ENCODE measurements around the gene LARP4B. TPM values are rescaled to one million over a fixed set of nuclear protein-coding genes. Genes with fewer than 3 reads are reported as not detected.

LARP4B gene
- polyA plus RNA-seq, 1 donor from 2014 or later: 14.2 TPM

GRCh38 chr10:824946-825345, 106.6 kb downstream of the LARP4B start:
- Histone ChIP-seq H3K9me3 (ENCODE audit: low read length) (no peaks in the 10 kb centered on the region), H3K79me2 (replicated peaks; ENCODE audit: insufficient read depth, low read length) (no peaks in the 10 kb centered on the region), H2AFZ (ENCODE audit: low read depth, low read length) (no peak overlapping the region), H3F3A (ENCODE audit: insufficient read depth, low read length, poor library complexity, severe bottlenecking) (no peaks in the 10 kb centered on the region), H4K20me1 (ENCODE audit: insufficient read depth) (no peaks in the 10 kb centered on the region), H3K27me3 (ENCODE audit: insufficient read depth, low read depth, low read length) (no peaks in the 10 kb centered on the region), H3K36me3 (ENCODE audit: insufficient read depth, low read length) (peaks cover 15% of the 10 kb centered on the region), H3K9me2 (ENCODE audit: insufficient read depth, low read length) (no peaks in the 10 kb centered on the region), H3K9ac (ENCODE audit: low read length) (no peak overlapping the region), H3K4me3 (ENCODE audit: low read length) (no peak overlapping the region), H3K27ac (ENCODE audit: low read length) (no peak overlapping the region), H3K4me2 (ENCODE audit: low read length) (no peak overlapping the region)
- no peak for TF ChIP-seq EP300 (conservative IDR thresholded peaks at IDR 0.05; ENCODE audit: poor library complexity, severe bottlenecking)
- no peak for TF ChIP-seq TAF1 (IDR thresholded peaks at IDR 0.05; ENCODE audit: low read depth)
- no peak for TF ChIP-seq MXI1 (conservative IDR thresholded peaks at IDR 0.05; ENCODE audit: poor library complexity, severe bottlenecking)
- no peak for TF ChIP-seq REST (IDR thresholded peaks at IDR 0.05; ENCODE audit: borderline replicate concordance)
- TF ChIP-seq EZH2 (IDR thresholded peaks at IDR 0.05; ENCODE audit: borderline replicate concordance, insufficient read depth, low read length, poor library complexity, severe bottlenecking): no peak
- no peak for TF ChIP-seq POLR2AphosphoS5 (IDR thresholded peaks at IDR 0.05)
- TF ChIP-seq RAD21 (conservative IDR thresholded peaks at IDR 0.05): no peak
- TF ChIP-seq SMC3 (conservative IDR thresholded peaks at IDR 0.05; ENCODE audit: poor library complexity): no peak
- TF ChIP-seq CTCF (IDR thresholded peaks at IDR 0.05; ENCODE audit: poor library complexity, severe bottlenecking): no peak

GRCh38 chr10:824497-824896, 107.0 kb downstream of the LARP4B start:
- Histone ChIP-seq H3K4me2 (ENCODE audit: low read length) (no peak overlapping the region), H3F3A (ENCODE audit: insufficient read depth, low read length, poor library complexity, severe bottlenecking) (no peaks in the 10 kb centered on the region), H3K27ac (ENCODE audit: low read length) (no peak overlapping the region), H3K9ac (ENCODE audit: low read length) (no peak overlapping the region), H3K4me3 (ENCODE audit: low read length) (no peak overlapping the region), H3K9me3 (ENCODE audit: low read length) (no peaks in the 10 kb centered on the region), H3K27me3 (ENCODE audit: insufficient read depth, low read depth, low read length) (no peaks in the 10 kb centered on the region), H4K20me1 (ENCODE audit: insufficient read depth) (no peaks in the 10 kb centered on the region), H2AFZ (ENCODE audit: low read depth, low read length) (no peak overlapping the region), H3K9me2 (ENCODE audit: insufficient read depth, low read length) (no peaks in the 10 kb centered on the region), H3K36me3 (ENCODE audit: insufficient read depth, low read length) (peaks cover 15% of the 10 kb centered on the region), H3K79me2 (replicated peaks; ENCODE audit: insufficient read depth, low read length) (no peaks in the 10 kb centered on the region)
- TF ChIP-seq CTCF (IDR thresholded peaks at IDR 0.05; ENCODE audit: poor library complexity, severe bottlenecking) (no peak), RAD21 (conservative IDR thresholded peaks at IDR 0.05) (no peak), EP300 (conservative IDR thresholded peaks at IDR 0.05; ENCODE audit: poor library complexity, severe bottlenecking) (no peak), SMC3 (conservative IDR thresholded peaks at IDR 0.05; ENCODE audit: poor library complexity) (no peak), EZH2 (IDR thresholded peaks at IDR 0.05; ENCODE audit: borderline replicate concordance, insufficient read depth, low read length, poor library complexity, severe bottlenecking) (no peak), TAF1 (IDR thresholded peaks at IDR 0.05; ENCODE audit: low read depth) (no peak), POLR2AphosphoS5 (IDR thresholded peaks at IDR 0.05) (no peak), REST (IDR thresholded peaks at IDR 0.05; ENCODE audit: borderline replicate concordance) (no peak)
